Neural progenitor cell (in vitro differentiated cells): ENCODE data around the gene ULBP2. TPM values are rescaled to one million over a fixed set of nuclear protein-coding genes. Genes with fewer than 3 reads are reported as not detected.

Experiments used
- DNase-seq: peaks from one replicate; pipeline ENCODE4 v3.0.0-alpha.2; 2016; ENCODE audit warnings: low spot score
- H2AFZ ChIP-seq: fragments of 200-600 bp; sonication (generic); replicated peaks from 2 replicates; pipeline ENCODE4 v1.6.1; 2016; ENCODE audit warnings: antibody characterized with exemption
- H3F3A ChIP-seq: fragments of 200-600 bp; sonication (generic); 2 replicates; pipeline ENCODE4 v1.6.1; 2016; ENCODE audit warnings: antibody characterized with exemption, low read depth
- H3K27ac ChIP-seq: fragments of 200-600 bp; sonication (generic); 2 replicates; pipeline ENCODE4 v1.5.1; 2016; ENCODE audit warnings: mild to moderate bottlenecking
- H3K27me3 ChIP-seq: fragments of 200-600 bp; sonication (generic); 2 replicates; pipeline ENCODE4 v1.6.1; 2016; ENCODE audit warnings: mild to moderate bottlenecking, moderate library complexity
- H3K36me3 ChIP-seq: fragments of 200-600 bp; sonication (generic); 2 replicates; pipeline ENCODE4 v1.5.1; 2016
- H3K4me1 ChIP-seq: fragments of 200-600 bp; sonication (generic); 2 replicates; pipeline ENCODE4 v1.6.1; 2016; ENCODE audit warnings: mixed run types
- H3K4me2 ChIP-seq: fragments of 200-600 bp; sonication (generic); 2 replicates; pipeline ENCODE4 v1.6.1; 2016
- H3K4me3 ChIP-seq: fragments of 200-600 bp; sonication (generic); 2 replicates; pipeline ENCODE4 v1.5.1; 2016
- H3K79me2 ChIP-seq: fragments of 200-600 bp; sonication (generic); 2 replicates; pipeline ENCODE4 v1.6.1; 2016; ENCODE audit warnings: low read depth
- H3K9ac ChIP-seq: fragments of 200-600 bp; sonication (generic); 2 replicates; pipeline ENCODE4 v1.6.1; 2016
- H3K9me3 ChIP-seq: fragments of 200-600 bp; sonication (generic); 2 replicates; pipeline ENCODE4 v1.5.1; 2016; ENCODE audit warnings: low read depth
- H4K20me1 ChIP-seq: fragments of 200-600 bp; sonication (generic); 2 replicates; pipeline ENCODE4 v1.6.1; 2016; ENCODE audit warnings: low read depth
- H3K27ac Mint-ChIP-seq: 3 replicates; pipeline ENCODE4 v1.8.0; 2021; ENCODE audit warnings: mixed read lengths
- H3K27me3 Mint-ChIP-seq: 2 replicates; pipeline ENCODE4 v1.8.0; 2022; ENCODE audit warnings: low read depth, mild to moderate bottlenecking, inconsistent platforms, moderate library complexity, mixed read lengths; ENCODE audit not compliant: insufficient read depth
- H3K36me3 Mint-ChIP-seq: 3 replicates; pipeline ENCODE4 v1.8.0; 2021; ENCODE audit warnings: mixed read lengths
- H3K4me1 Mint-ChIP-seq: 3 replicates; pipeline ENCODE4 v1.8.0; 2021; ENCODE audit warnings: mixed read lengths
- H3K4me3 Mint-ChIP-seq: 3 replicates; pipeline ENCODE4 v1.8.0; 2021; ENCODE audit warnings: mild to moderate bottlenecking, moderate library complexity, mixed read lengths
- H3K9me3 Mint-ChIP-seq: 3 replicates; pipeline ENCODE4 v1.8.0; 2020; ENCODE audit warnings: mixed read lengths
- CTCF ChIP-seq: fragments of 200-600 bp; sonication (generic); IDR thresholded peaks from 2 replicates; pipeline ENCODE4 v1.5.1; 2017; ENCODE audit warnings: antibody characterized with exemption, mild to moderate bottlenecking
- EZH2 ChIP-seq: fragments of 200-600 bp; sonication (generic); IDR thresholded peaks from 2 replicates; pipeline ENCODE4 v1.6.1; 2017; ENCODE audit warnings: antibody characterized with exemption, mild to moderate bottlenecking, moderate library complexity
- EZH2phosphoT487 ChIP-seq: fragments of 200-600 bp; sonication (generic); IDR thresholded peaks from 2 replicates; pipeline ENCODE4 v1.6.1; 2017; ENCODE audit warnings: antibody characterized with exemption
- total RNA-seq: library from RNA; depleted of rRNA; stranded (reverse); fragments of >200 nt; gene quantifications from 2 replicates; pipeline ENCODE4 v1.2.3, GENCODE V29; 2015; ENCODE audit warnings: low replicate concordance

ULBP2 gene
- total RNA-seq, 1 donor from 2014 or later, result not detected

GRCh38 chr6:149977221-149977620 is 35.4 kb downstream of the ULBP2 start:
- Mint-ChIP-seq H3K4me1 (no peaks in the 10 kb centered on the region), H3K9me3 (peaks cover 5% of the 10 kb centered on the region), H3K36me3 (peaks cover 2% of the 10 kb centered on the region), H3K4me3 (no peak overlapping the region), H3K27ac (no peak overlapping the region), H3K27me3 (peaks cover 80% of the 10 kb centered on the region)
- Histone ChIP-seq H3K4me1 (no peaks in the 10 kb centered on the region), H3K9me3 (no peaks in the 10 kb centered on the region), H3K36me3 (no peaks in the 10 kb centered on the region), H3K27ac (no peak overlapping the region), H2AFZ (no peak overlapping the region), H3K79me2 (no peaks in the 10 kb centered on the region), H3F3A (no peaks in the 10 kb centered on the region), H4K20me1 (peaks cover 8% of the 10 kb centered on the region), H3K4me2 (no peak overlapping the region), H3K9ac (no peak overlapping the region), H3K27me3 (peaks cover 100% of the 10 kb centered on the region), H3K4me3 (no peak overlapping the region)
- TF ChIP-seq CTCF (no peak), EZH2phosphoT487 (no peak), EZH2 (no peak)
- DNase-seq, result no peak

- no peak overlapping the region for H3K4me3 Mint-ChIP-seq
- peaks cover 5% of the 10 kb centered on the region for H3K9me3 Mint-ChIP-seq
- Histone ChIP-seq H3K36me3 (no peaks in the 10 kb centered on the region), H3K4me3 (no peak overlapping the region), H3K27me3 (peaks cover 100% of the 10 kb centered on the region), H4K20me1 (peaks cover 13% of the 10 kb centered on the region), H3K27ac (no peak overlapping the region), H3F3A (peaks cover 10% of the 10 kb centered on the region), H3K4me1 (no peaks in the 10 kb centered on the region), H3K9me3 (no peaks in the 10 kb centered on the region), H3K79me2 (no peaks in the 10 kb centered on the region), H3K4me2 (no peak overlapping the region), H3K9ac (no peak overlapping the region), H2AFZ (no peak overlapping the region)
- no peaks in the 10 kb centered on the region for H3K36me3 Mint-ChIP-seq
- TF ChIP-seq EZH2phosphoT487 (no peak), EZH2 (no peak), CTCF (no peak)
- no peak overlapping the region for H3K27ac Mint-ChIP-seq
- no peak for DNase-seq
- H3K4me1 Mint-ChIP-seq, result no peaks in the 10 kb centered on the region
- peaks cover 81% of the 10 kb centered on the region for H3K27me3 Mint-ChIP-seq
These were observed 36.8 kb downstream of the ULBP2 start for GRCh38 chr6:149978610-149979009.

GRCh38 chr6:149979293-149979692 is 37.5 kb downstream of the ULBP2 start:
- peaks cover 98% of the 10 kb centered on the region for H3K27me3 ChIP-seq
- no peak overlapping the region for H3K4me2 ChIP-seq
- no peak overlapping the region for H3K4me3 Mint-ChIP-seq
- peaks cover 10% of the 10 kb centered on the region for H3F3A ChIP-seq
- no peaks in the 10 kb centered on the region for H3K4me1 Mint-ChIP-seq
- DNase-seq, result no peak
- H3K36me3 ChIP-seq, result no peaks in the 10 kb centered on the region
- peaks cover 75% of the 10 kb centered on the region for H3K27me3 Mint-ChIP-seq
- no peak overlapping the region for H3K9ac ChIP-seq
- H2AFZ ChIP-seq, result no peak overlapping the region
- no peaks in the 10 kb centered on the region for H3K9me3 ChIP-seq
- H3K4me3 ChIP-seq, result no peak overlapping the region
- no peak overlapping the region for H3K27ac ChIP-seq
- H3K4me1 ChIP-seq, result no peaks in the 10 kb centered on the region
- H4K20me1 ChIP-seq, result peaks cover 13% of the 10 kb centered on the region
- H3K27ac Mint-ChIP-seq, result no peak overlapping the region
- H3K36me3 Mint-ChIP-seq, result no peaks in the 10 kb centered on the region
- H3K79me2 ChIP-seq, result no peaks in the 10 kb centered on the region
- peaks cover 5% of the 10 kb centered on the region for H3K9me3 Mint-ChIP-seq
- TF ChIP-seq EZH2phosphoT487 (no peak), EZH2 (no peak), CTCF (no peak)
